ENCODE data around the gene NAA20. TPM values are rescaled to one million over a fixed set of nuclear protein-coding genes. Genes with fewer than 3 reads are reported as not detected.

NAA20 gene
- total and polyA plus RNA-seq, 2 of the 13 experiments (the other 11 are each of a cell fraction or from before 2014, with no cell fraction given): 81.9 to 82.8 TPM

GRCh38 chr20:20017001-20017843 lies at the start of gene NAA20 (continued):
- TF ChIP-seq ATF2 (CRISPR knock-in tag; IDR thresholded peaks at IDR 0.05): peak; percentile 91
- peak; percentile 100 for TF ChIP-seq GABPA (IDR thresholded peaks at IDR 0.05; ENCODE audit: low read depth, low read length)
- peak; percentile 97 for TF ChIP-seq GABPA (CRISPR knock-in tag; IDR thresholded peaks at IDR 0.05; ENCODE audit: low read depth)
- no peak for TF ChIP-seq ZUFSP (CRISPR knock-in tag; IDR thresholded peaks at IDR 0.05; ENCODE audit: borderline replicate concordance)
- TF ChIP-seq ZFP1 (CRISPR knock-in tag; IDR thresholded peaks at IDR 0.05): peak; percentile 85; the same call in 1 of the 2 replicates
- TF ChIP-seq, protein P1, sequence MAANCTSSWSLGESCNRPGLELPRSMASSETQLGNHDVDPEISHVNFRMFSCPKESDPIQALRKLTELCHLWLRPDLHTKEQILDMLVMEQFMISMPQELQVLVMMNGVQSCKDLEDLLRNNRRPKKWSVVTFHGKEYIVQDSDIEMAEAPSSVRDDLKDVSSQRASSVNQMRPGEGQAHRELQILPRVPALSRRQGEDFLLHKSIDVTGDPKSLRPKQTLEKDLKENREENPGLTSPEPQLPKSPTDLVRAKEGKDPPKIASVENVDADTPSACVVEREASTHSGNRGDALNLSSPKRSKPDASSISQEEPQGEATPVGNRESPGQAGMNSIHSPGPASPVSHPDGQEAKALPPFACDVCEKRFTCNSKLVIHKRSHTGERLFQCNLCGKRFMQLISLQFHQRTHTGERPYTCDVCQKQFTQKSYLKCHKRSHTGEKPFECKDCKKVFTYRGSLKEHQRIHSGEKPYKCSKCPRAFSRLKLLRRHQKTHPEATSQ (CRISPR knock-in tag; IDR thresholded peaks at IDR 0.05; ENCODE audit: borderline replicate concordance): peak; percentile 92; the same call in 1 of the 2 replicates
- TF ChIP-seq ARID5B (CRISPR knock-in tag; IDR thresholded peaks at IDR 0.05): peak; percentile 86
- 0 out of 2 replicates have a peak, but pooled peaks have one; percentile 11 for TF ChIP-seq ZKSCAN1 (IDR thresholded peaks at IDR 0.05; ENCODE audit: low read length)
- no peak for TF ChIP-seq SOX6 (IDR thresholded peaks at IDR 0.05)
- TF ChIP-seq SOX6 (CRISPR knock-in tag; IDR thresholded peaks at IDR 0.05): peak; percentile 84
- peak; percentile 25; the same call in 1 of the 2 replicates for TF ChIP-seq FOSL1 (CRISPR knock-in tag; IDR thresholded peaks at IDR 0.05; ENCODE audit: borderline replicate concordance)
- TF ChIP-seq ESRRA (CRISPR knock-in tag; IDR thresholded peaks at IDR 0.05; ENCODE audit: low read depth): peak; percentile 66
- no peak for TF ChIP-seq SCMH1 (CRISPR knock-in tag; IDR thresholded peaks at IDR 0.05; ENCODE audit: borderline replicate concordance)
- TF ChIP-seq ZNF230 (CRISPR knock-in tag; IDR thresholded peaks at IDR 0.05): peak; percentile 87
- TF ChIP-seq ZNF232 (CRISPR knock-in tag; IDR thresholded peaks at IDR 0.05; ENCODE audit: borderline replicate concordance): peak; percentile 46; the same call in 1 of the 2 replicates
- TF ChIP-seq, protein P2, sequence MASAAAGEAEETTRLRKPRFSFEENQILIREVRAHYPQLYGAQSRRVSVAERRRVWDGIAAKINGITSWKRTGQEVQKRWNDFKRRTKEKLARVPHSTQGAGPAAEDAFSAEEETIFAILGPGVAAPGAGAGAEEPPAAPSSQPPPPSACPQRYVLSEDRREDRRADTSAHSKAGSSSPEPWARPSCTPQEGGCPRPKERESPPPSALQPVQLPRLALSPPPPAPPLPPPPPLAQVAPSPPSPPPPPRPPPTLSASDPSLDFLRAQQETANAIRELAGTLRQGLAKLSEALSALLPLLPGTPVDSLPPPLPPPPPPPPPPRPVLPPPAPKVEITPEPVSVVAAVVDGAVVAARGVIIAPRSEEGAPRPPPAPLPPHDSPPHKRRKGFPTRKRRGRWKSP (CRISPR knock-in tag; IDR thresholded peaks at IDR 0.05): no peak; the same call in none of the 2 replicates
- peak; percentile 80 for TF ChIP-seq HCFC1 (IDR thresholded peaks at IDR 0.05; ENCODE audit: low read depth, low read length)
